ENCODE data around the gene LDLRAD4.

Gene LDLRAD4

GRCh38 chr18:13416848-13417247 is 198.3 kb downstream of the LDLRAD4 start:
- ChIA-PET CTCF (no interaction called here), POLR2A (no interaction called here)
- TF ChIP-seq SUZ12 (IDR thresholded peaks at IDR 0.05) (no peak), ZNF384 (IDR thresholded peaks at IDR 0.05) (no peak), NFRKB (IDR thresholded peaks at IDR 0.05) (no peak), L3MBTL2 (conservative IDR thresholded peaks at IDR 0.05) (no peak), BHLHE40 (IDR thresholded peaks at IDR 0.05; ENCODE audit: borderline replicate concordance) (no peak), PKNOX1 (IDR thresholded peaks at IDR 0.05) (no peak), ARNT (IDR thresholded peaks at IDR 0.05) (no peak), LEF1 (IDR thresholded peaks at IDR 0.05; ENCODE audit: borderline replicate concordance) (no peak), FOXA1 (IDR thresholded peaks at IDR 0.05) (no peak), FOXK2 (IDR thresholded peaks at IDR 0.05) (no peak), HDGF (IDR thresholded peaks at IDR 0.05; ENCODE audit: borderline replicate concordance) (no peak), CTBP1 (IDR thresholded peaks at IDR 0.05; ENCODE audit: borderline replicate concordance) (no peak), TARDBP (IDR thresholded peaks at IDR 0.05) (no peak), FOXM1 (IDR thresholded peaks at IDR 0.05; ENCODE audit: borderline replicate concordance) (no peak), ELF4 (IDR thresholded peaks at IDR 0.05) (no peak), SP1 (IDR thresholded peaks at IDR 0.05) (no peak)
- DNase-seq (ENCODE audit: extremely low spot score) = no peak

- DNase-seq (ENCODE audit: extremely low spot score) = no peak
- ChIA-PET CTCF (no interaction called here), POLR2A (no interaction called here)
- TF ChIP-seq ARNT (IDR thresholded peaks at IDR 0.05) (no peak), FOXK2 (IDR thresholded peaks at IDR 0.05) (no peak), NFRKB (IDR thresholded peaks at IDR 0.05) (no peak), SP1 (IDR thresholded peaks at IDR 0.05) (no peak), ZNF384 (IDR thresholded peaks at IDR 0.05) (no peak)
Observed at GRCh38 chr18:13418013-13418710, 199.6 kb downstream of the LDLRAD4 start.

DNA sequence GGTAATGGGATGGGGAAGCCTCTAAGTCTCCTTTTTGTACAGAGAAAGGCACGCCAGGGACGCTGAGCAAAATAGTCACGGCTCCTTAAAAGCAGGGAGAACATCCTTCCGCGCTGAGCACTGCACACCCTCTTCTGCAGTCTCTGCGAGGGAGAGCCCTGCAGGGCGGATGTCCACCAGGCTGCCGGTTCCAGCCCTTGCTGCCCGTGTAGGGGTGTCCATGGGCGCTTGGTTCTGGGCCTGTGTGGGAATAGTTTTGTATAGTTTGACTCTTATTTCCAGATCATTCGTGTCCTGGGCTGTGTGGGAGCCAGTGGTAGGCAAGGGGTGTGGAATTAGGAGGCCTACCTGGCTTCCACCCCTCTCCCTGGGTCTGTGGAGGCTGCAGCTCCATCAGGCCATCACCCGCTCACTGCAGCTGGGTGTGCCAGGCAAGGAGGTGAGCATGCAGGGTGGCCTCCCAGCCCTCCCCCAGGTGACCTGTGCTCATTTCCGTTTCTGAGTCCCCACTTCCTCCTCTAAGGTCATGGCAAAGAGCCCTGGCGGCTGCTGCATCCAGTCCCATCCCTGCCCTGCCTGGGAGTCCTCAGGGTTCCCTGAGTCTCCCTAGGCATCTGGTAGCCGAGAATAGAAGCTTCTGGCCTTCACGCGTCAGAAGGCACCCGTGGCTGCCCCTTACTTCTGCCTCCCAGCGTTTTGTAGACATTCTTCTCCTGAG is 202.6 kb downstream of the LDLRAD4 start:
- ChIA-PET CTCF (interaction anchor here (0.6 kb wide), 1 partner anchor 19 kb away, joined by 5 read pairs; no protein-coding TSS in a partner anchor), POLR2A (no interaction called here)
- DNase-seq (ENCODE audit: extremely low spot score) = no peak
- no peak for TF ChIP-seq NFRKB (IDR thresholded peaks at IDR 0.05)
- no peak for TF ChIP-seq L3MBTL2 (conservative IDR thresholded peaks at IDR 0.05)
- TF ChIP-seq ARNT (IDR thresholded peaks at IDR 0.05) = no peak
- no peak for TF ChIP-seq FOXK2 (IDR thresholded peaks at IDR 0.05)
- no peak for TF ChIP-seq FOXM1 (IDR thresholded peaks at IDR 0.05; ENCODE audit: borderline replicate concordance)
- TF ChIP-seq TARDBP (IDR thresholded peaks at IDR 0.05) = no peak
- TF ChIP-seq LEF1 (IDR thresholded peaks at IDR 0.05; ENCODE audit: borderline replicate concordance) = no peak
- TF ChIP-seq SP1 (IDR thresholded peaks at IDR 0.05) = no peak
- no peak for TF ChIP-seq ZNF384 (IDR thresholded peaks at IDR 0.05)
- TF ChIP-seq BHLHE40 (IDR thresholded peaks at IDR 0.05; ENCODE audit: borderline replicate concordance) = no peak
- TF ChIP-seq PKNOX1 (IDR thresholded peaks at IDR 0.05) = no peak
- no peak for TF ChIP-seq SUZ12 (IDR thresholded peaks at IDR 0.05)
- TF ChIP-seq CTBP1 (IDR thresholded peaks at IDR 0.05; ENCODE audit: borderline replicate concordance) = no peak
- no peak for TF ChIP-seq HDGF (IDR thresholded peaks at IDR 0.05; ENCODE audit: borderline replicate concordance)
- no peak for TF ChIP-seq ELF4 (IDR thresholded peaks at IDR 0.05)
- no peak for TF ChIP-seq FOXA1 (IDR thresholded peaks at IDR 0.05)

DNA sequence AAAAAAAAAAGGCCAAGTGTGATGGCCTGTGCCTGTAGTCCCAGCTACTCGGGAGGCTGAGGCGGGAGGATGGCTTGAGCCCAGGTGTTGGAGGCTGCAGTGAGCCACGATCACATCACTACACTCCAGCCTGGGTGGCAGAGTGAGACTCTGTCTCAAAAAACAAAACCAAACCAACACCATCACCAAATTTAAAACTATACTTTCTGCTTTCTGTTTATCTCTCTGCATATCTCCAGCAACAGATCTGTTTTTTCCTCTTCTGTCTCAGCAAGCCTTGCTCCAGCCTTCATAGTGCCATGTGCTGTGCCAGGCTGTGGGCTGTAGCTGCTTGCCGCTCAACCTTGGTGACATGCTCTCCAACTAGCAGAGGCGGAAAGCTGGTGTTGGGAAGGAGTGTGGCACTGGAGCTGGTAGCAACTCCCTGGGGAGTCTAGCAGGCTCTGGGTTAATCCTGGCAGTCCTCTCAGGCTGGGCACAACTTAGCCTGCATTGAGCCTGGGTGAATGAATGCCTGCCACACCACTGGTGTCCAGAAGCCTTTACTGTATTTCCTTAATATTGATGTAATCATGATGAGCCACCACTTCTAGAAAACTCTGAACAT is 204.1 kb downstream of the LDLRAD4 start:
- ChIA-PET CTCF (no interaction called here), POLR2A (no interaction called here)
- DNase-seq (ENCODE audit: extremely low spot score) = no peak
- TF ChIP-seq FOXA1 (IDR thresholded peaks at IDR 0.05) (no peak), FOXM1 (IDR thresholded peaks at IDR 0.05; ENCODE audit: borderline replicate concordance) (no peak), SP1 (IDR thresholded peaks at IDR 0.05) (no peak), L3MBTL2 (conservative IDR thresholded peaks at IDR 0.05) (no peak), ELF4 (IDR thresholded peaks at IDR 0.05) (no peak), TARDBP (IDR thresholded peaks at IDR 0.05) (no peak), LEF1 (IDR thresholded peaks at IDR 0.05; ENCODE audit: borderline replicate concordance) (no peak), HDGF (IDR thresholded peaks at IDR 0.05; ENCODE audit: borderline replicate concordance) (no peak), CTBP1 (IDR thresholded peaks at IDR 0.05; ENCODE audit: borderline replicate concordance) (no peak), PKNOX1 (IDR thresholded peaks at IDR 0.05) (no peak), NFRKB (IDR thresholded peaks at IDR 0.05) (no peak), ZNF384 (IDR thresholded peaks at IDR 0.05) (no peak), FOXK2 (IDR thresholded peaks at IDR 0.05) (no peak), BHLHE40 (IDR thresholded peaks at IDR 0.05; ENCODE audit: borderline replicate concordance) (no peak), SUZ12 (IDR thresholded peaks at IDR 0.05) (no peak), ARNT (IDR thresholded peaks at IDR 0.05) (no peak)

GRCh38 chr18:13423352-13423751 is 204.8 kb downstream of the LDLRAD4 start:
- ChIA-PET CTCF (no interaction called here), POLR2A (no interaction called here)
- no peak for TF ChIP-seq FOXM1 (IDR thresholded peaks at IDR 0.05; ENCODE audit: borderline replicate concordance)
- DNase-seq (ENCODE audit: extremely low spot score) = no peak

DNA sequence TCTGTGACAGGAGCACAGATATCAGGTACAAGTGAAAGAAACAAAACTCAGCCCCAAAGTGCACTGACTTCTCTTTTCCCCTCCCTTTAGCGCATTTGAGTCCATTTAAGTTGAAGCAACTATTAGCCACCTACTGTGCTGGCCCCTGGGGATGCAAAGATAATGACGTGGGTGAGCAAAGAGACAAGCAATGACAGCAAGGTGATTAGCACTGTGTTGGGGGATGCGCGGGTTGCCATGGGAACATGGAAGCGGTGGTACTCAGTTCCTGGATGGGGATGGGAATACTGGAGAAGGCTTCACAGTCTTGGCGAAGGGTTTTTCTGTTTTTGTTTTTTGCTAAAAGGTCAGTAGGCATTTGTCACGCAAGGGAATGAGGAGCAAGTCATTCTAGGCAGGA is 205.8 kb downstream of the LDLRAD4 start:
- TF ChIP-seq NFRKB (IDR thresholded peaks at IDR 0.05) = no peak
- no peak for TF ChIP-seq ELF4 (IDR thresholded peaks at IDR 0.05)
- TF ChIP-seq PKNOX1 (IDR thresholded peaks at IDR 0.05) = no peak
- TF ChIP-seq CTBP1 (IDR thresholded peaks at IDR 0.05; ENCODE audit: borderline replicate concordance) = no peak
- ChIA-PET CTCF (no interaction called here), POLR2A (no interaction called here)
- no peak for DNase-seq (ENCODE audit: extremely low spot score)

All from HEK293T (cell line).